GM12864 (cell line): Measurements from ENCODE around the gene SPANXC.
"Not testable (repeated sequence)": the region's sequence is repeated elsewhere in the genome, so short reads cannot be mapped to it uniquely, and the experiment has no call there.

Experiments used
- DNase-seq: peaks from one replicate; pipeline ENCODE4 v3.0.0-alpha.2; 2011; ENCODE audit warnings: low read depth
- H3K4me3 ChIP-seq: 2 replicates; pipeline ENCODE4 v1.5.1; 2011; ENCODE audit warnings: mild to moderate bottlenecking, low read depth, low read length, control low read depth
- CTCF ChIP-seq: IDR thresholded peaks from 2 replicates; pipeline ENCODE4 v1.5.1; 2011; ENCODE audit warnings: low read depth, mild to moderate bottlenecking, moderate library complexity, low read length, control low read depth, inconsistent platforms; ENCODE audit errors: missing control alignments

SPANXC gene

GRCh38 chrX:141242417-141242816 is at the start of gene SPANXC:
Gene SPANXC (minus strand): TSS chrX:141242517. CDS start chrX:141242457, 60 bp downstream.
- DNase-seq, H3K4me3 ChIP-seq: not testable (repeated sequence)

DNA sequence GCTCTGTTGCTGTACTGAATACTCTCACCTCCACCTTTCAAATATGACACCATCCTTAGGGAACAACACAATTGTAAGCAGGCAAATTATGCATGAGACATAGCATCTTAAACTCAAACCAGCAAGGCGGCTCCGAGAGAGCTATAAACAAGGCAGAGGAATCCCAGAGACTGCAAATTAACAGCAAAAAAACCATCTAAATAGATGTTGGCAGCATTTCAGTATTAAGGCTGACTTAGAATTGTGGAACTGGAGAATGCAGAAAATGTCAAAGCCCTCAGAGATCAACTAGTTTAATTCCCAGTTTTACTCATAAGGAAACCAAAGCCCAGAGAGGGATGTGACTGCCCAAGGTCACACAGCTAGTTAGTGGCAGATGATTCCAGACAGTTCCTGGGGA is 37.2 kb upstream of the SPANXC start:
- no peak overlapping the region for H3K4me3 ChIP-seq
- no peak for DNase-seq
- TF ChIP-seq CTCF = no peak

DNA sequence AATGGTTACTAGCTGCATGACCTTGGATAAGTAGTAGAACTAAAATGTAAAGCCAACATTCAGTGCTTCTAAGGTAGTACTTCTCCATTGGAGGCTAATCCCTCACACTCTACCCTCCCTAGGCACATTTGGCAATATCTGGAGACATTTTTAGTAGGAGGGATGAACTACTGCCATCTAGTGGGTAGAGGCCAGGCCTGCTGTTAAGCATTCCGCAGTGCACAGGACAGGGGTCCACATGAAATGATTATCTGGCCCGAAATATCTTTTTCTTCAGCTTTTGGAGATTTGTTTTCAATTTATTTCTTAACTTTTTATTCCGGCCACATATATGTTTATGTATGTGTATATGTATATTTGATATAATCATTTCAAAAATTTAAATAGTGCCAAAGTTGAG is 36.0 kb upstream of the SPANXC start:
- no peak for DNase-seq

DNA sequence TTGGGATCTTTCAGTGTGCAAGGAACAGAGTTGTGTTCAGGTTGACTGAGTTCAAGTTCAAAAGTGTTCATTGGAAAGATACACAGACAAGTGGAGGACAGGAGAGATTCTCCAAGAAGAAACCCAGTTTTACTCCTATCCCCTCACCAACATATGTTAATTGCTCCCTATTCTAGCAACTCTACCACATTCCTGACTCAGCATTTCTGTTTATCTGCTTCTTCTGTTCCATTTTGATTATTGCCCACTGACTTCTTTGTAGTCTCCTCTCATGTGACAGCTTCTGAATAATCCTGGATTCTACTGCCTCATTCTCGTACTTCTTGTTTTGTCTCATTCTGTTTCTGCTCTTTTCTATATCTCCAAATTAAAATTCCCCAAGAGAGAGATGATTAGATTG is 15.8 kb upstream of the SPANXC start:
- TF ChIP-seq CTCF = no peak
- no peak for DNase-seq
- H3K4me3 ChIP-seq = no peak overlapping the region

More for the DNA sequence above, 36.0 kb upstream of the SPANXC start:
- no peak overlapping the region for H3K4me3 ChIP-seq
- TF ChIP-seq CTCF = no peak

DNA sequence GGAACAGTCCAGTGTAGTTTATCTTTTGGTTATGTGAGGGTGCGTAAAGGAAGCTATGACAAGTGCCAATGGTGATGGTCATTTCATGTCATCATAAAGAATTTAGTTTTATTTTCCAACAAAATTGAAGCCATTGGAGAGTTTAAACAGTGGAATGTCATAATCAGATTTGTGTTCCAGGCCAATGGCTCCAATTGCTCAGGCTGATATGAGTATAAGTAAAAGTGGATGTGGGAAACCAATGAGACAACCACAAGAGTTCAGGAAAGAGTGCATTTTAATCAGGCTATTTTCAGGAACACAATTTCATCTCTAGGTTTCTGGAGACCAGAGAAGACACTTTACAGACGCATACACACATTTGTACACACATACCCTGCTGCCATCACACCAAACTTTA is 20.7 kb downstream of the SPANXC start:
- H3K4me3 ChIP-seq = no peak overlapping the region
- DNase-seq = no peak
- TF ChIP-seq CTCF = no peak

DNA sequence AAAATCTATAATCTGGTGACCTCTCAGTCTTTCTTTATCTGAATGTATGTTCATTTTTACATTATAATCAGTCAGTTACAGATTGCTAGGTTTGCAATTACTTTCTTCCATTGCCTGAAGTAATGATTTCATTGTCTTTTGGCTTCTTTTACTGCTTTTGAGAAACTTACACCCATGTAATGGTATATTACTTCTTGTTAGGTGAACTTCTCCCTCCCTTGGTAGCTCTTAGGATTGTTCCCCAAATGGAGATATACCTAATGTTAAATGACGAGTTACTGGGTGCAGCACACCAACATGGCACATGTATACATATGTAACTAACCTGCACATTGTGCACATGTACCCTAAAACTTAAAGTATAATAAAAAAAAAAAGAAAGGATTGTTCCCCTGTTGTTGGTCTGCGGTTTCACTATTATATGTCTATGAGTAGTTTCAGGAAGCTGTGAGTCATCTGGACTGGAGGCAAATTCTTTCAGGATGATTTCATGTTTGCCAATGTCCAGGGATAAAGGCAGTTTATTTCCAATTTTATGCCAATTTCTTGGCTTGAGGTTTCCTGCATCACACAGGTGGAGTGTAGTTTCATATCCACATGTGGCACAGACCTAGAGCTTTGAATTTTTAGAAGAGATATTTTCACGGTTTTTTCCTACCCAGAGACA is 21.8 kb downstream of the SPANXC start:
- no peak for DNase-seq
- TF ChIP-seq CTCF = no peak

DNA sequence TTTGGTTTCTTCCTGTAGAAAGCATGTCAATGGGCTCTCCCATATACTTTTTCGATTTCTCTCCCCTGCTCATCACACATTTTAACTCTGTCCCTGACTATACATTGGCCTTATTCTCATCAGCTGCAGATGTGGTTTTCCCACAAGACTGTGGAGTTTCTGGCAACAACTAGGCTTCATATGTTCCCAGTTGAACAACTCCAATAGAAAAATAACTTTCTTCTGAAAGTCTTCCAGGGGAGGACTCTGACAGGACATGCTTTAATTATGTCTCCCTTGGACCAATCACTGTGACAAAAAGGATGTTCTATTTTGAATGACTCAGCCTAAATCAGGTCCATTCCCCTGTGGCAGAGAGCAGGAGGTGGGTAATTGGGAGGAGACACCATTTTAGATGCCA is 28.1 kb downstream of the SPANXC start:
- DNase-seq = no peak
- no peak for TF ChIP-seq CTCF
- no peak overlapping the region for H3K4me3 ChIP-seq

More for the DNA sequence above, 21.8 kb downstream of the SPANXC start:
- no peak overlapping the region for H3K4me3 ChIP-seq
